ENCODE measurements around the gene TPBG.

Gene TPBG

DNA sequence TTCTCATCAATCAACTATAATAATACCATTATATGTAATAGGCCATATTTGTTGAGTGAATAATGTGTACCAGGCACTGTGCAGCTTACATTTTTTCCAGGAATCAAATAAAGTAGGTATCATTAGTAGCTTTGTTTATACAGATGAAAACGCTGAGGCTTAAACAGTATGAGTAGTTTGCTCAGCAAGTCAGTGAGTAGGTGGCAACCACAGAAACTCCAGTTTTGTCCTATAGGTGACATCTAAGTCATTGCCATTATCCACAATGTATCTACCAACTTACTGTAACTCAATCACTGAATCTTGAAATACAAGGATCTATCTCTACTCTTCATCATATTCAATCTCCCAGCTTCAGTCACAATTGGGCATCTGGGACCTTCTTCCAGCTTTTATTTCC is 29.8 kb upstream of the TPBG start:
- TF ChIP-seq TEAD4 (IDR thresholded peaks at IDR 0.05) (no peak), CEBPB (IDR thresholded peaks at IDR 0.05) (no peak), NFIC (IDR thresholded peaks at IDR 0.05) (no peak), ZBTB7A (IDR thresholded peaks at IDR 0.05; ENCODE audit: low read depth) (no peak), EGR1 (IDR thresholded peaks at IDR 0.05) (no peak), EP300 (IDR thresholded peaks at IDR 0.05; ENCODE audit: borderline replicate concordance) (no peak), FOXM1 (IDR thresholded peaks at IDR 0.05; ENCODE audit: borderline replicate concordance, low read depth) (no peak), RAD21 (IDR thresholded peaks at IDR 0.05; ENCODE audit: low read depth) (no peak), YY1 (IDR thresholded peaks at IDR 0.05; ENCODE audit: low read depth) (no peak), CREB1 (IDR thresholded peaks at IDR 0.05; ENCODE audit: low read depth) (no peak), TCF12 (IDR thresholded peaks at IDR 0.05; ENCODE audit: low read depth) (no peak), TAF1 (IDR thresholded peaks at IDR 0.05; ENCODE audit: low read depth) (no peak)
- TF ChIP-seq, protein P1, sequence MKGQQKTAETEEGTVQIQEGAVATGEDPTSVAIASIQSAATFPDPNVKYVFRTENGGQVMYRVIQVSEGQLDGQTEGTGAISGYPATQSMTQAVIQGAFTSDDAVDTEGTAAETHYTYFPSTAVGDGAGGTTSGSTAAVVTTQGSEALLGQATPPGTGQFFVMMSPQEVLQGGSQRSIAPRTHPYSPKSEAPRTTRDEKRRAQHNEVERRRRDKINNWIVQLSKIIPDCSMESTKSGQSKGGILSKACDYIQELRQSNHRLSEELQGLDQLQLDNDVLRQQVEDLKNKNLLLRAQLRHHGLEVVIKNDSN (IDR thresholded peaks at IDR 0.05) = no peak
- TF ChIP-seq, protein P2, sequence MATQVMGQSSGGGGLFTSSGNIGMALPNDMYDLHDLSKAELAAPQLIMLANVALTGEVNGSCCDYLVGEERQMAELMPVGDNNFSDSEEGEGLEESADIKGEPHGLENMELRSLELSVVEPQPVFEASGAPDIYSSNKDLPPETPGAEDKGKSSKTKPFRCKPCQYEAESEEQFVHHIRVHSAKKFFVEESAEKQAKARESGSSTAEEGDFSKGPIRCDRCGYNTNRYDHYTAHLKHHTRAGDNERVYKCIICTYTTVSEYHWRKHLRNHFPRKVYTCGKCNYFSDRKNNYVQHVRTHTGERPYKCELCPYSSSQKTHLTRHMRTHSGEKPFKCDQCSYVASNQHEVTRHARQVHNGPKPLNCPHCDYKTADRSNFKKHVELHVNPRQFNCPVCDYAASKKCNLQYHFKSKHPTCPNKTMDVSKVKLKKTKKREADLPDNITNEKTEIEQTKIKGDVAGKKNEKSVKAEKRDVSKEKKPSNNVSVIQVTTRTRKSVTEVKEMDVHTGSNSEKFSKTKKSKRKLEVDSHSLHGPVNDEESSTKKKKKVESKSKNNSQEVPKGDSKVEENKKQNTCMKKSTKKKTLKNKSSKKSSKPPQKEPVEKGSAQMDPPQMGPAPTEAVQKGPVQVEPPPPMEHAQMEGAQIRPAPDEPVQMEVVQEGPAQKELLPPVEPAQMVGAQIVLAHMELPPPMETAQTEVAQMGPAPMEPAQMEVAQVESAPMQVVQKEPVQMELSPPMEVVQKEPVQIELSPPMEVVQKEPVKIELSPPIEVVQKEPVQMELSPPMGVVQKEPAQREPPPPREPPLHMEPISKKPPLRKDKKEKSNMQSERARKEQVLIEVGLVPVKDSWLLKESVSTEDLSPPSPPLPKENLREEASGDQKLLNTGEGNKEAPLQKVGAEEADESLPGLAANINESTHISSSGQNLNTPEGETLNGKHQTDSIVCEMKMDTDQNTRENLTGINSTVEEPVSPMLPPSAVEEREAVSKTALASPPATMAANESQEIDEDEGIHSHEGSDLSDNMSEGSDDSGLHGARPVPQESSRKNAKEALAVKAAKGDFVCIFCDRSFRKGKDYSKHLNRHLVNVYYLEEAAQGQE (IDR thresholded peaks at IDR 0.05; ENCODE audit: low read depth) = no peak
- TF ChIP-seq, protein P3, sequence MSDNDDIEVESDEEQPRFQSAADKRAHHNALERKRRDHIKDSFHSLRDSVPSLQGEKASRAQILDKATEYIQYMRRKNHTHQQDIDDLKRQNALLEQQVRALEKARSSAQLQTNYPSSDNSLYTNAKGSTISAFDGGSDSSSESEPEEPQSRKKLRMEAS (IDR thresholded peaks at IDR 0.05) = no peak

DNA sequence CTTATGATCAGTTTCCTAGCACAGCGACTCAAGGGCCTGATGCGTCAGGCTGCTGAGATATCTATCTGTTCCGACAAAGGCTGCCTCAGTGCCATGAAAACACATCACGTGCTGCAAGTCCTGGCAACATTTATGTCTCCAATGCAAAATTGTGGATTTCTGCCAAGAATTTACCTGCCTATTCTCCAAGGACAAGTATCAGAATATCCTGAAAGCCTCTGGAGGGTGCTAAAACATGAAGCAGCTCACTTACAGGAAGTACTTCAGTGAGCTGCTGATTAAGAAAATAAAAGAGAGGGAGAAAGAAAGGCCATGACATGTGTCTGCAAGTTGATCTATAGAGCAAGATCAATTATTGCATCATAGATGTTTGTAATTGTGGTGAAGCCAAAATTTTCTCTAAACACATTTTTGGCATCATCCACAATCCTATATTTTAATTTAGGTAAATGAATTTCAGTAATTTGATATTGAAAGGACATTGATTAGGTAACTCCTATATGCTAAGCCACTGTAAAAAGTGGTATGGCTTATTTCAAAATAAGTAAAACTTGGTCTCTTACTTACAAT is 25.8 kb upstream of the TPBG start:
- no peak for TF ChIP-seq EGR1 (IDR thresholded peaks at IDR 0.05)
- TF ChIP-seq, protein P3 (IDR thresholded peaks at IDR 0.05) = no peak
- TF ChIP-seq ZBTB7A (IDR thresholded peaks at IDR 0.05; ENCODE audit: low read depth) = no peak
- TF ChIP-seq CREB1 (IDR thresholded peaks at IDR 0.05; ENCODE audit: low read depth) = no peak
- TF ChIP-seq, protein P1 (IDR thresholded peaks at IDR 0.05) = no peak
- TF ChIP-seq TEAD4 (IDR thresholded peaks at IDR 0.05) = no peak
- TF ChIP-seq YY1 (IDR thresholded peaks at IDR 0.05; ENCODE audit: low read depth) = no peak
- no peak for TF ChIP-seq CEBPB (IDR thresholded peaks at IDR 0.05)
- TF ChIP-seq TCF12 (IDR thresholded peaks at IDR 0.05; ENCODE audit: low read depth) = no peak
- TF ChIP-seq, protein P2 (IDR thresholded peaks at IDR 0.05; ENCODE audit: low read depth) = no peak
- no peak for TF ChIP-seq EP300 (IDR thresholded peaks at IDR 0.05; ENCODE audit: borderline replicate concordance)
- no peak; the same call in 1 of the 2 replicates for TF ChIP-seq RAD21 (IDR thresholded peaks at IDR 0.05; ENCODE audit: low read depth)
- no peak for TF ChIP-seq NFIC (IDR thresholded peaks at IDR 0.05)
- TF ChIP-seq TAF1 (IDR thresholded peaks at IDR 0.05; ENCODE audit: low read depth) = no peak
- no peak for TF ChIP-seq FOXM1 (IDR thresholded peaks at IDR 0.05; ENCODE audit: borderline replicate concordance, low read depth)

DNA sequence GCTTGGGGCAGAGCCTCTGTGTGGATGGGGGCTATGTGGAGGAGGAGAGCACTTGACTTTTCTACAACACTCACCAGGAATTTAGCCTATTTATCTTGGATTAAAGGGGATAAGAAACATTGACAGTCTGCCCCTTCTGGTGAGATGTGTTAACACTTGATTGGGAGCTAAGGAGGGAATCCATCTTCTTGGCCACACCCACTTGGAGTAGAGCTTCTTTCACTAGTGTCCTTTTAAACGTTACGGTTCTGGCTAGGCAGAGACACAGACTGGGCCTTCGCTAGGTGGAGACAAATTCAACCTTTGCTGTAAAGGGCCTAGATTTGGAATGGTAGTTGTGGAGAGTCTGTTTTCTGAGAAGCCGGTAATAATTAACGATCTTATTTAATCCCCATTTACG is 15.5 kb upstream of the TPBG start:
- TF ChIP-seq YY1 (IDR thresholded peaks at IDR 0.05; ENCODE audit: low read depth) (no peak), CEBPB (IDR thresholded peaks at IDR 0.05) (no peak), RAD21 (IDR thresholded peaks at IDR 0.05; ENCODE audit: low read depth) (no peak), TEAD4 (IDR thresholded peaks at IDR 0.05) (no peak), EGR1 (IDR thresholded peaks at IDR 0.05) (no peak), CREB1 (IDR thresholded peaks at IDR 0.05; ENCODE audit: low read depth) (no peak), TCF12 (IDR thresholded peaks at IDR 0.05; ENCODE audit: low read depth) (no peak), NFIC (IDR thresholded peaks at IDR 0.05) (no peak)
- TF ChIP-seq, protein P3 (IDR thresholded peaks at IDR 0.05) = no peak

DNA sequence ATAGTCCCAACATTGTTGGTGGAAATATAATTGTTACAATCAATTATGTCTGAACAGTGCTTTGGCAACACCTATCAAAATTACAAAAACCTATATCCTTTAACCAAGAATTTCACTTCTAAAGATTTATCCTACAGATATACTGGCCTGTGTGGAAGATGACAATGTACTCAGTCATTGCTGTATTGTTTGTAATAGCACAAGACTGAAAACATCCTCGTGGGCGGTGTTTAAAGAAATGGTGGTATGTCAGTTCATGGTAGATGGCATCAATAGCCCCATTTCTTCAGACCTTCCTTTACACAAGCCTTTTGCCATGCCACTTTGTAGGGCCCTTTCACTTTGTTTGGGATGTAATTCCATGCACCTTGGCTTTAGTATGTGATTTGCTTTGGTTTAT is 9.8 kb upstream of the TPBG start:
- TF ChIP-seq ZBTB7A (IDR thresholded peaks at IDR 0.05; ENCODE audit: low read depth) (no peak), FOXM1 (IDR thresholded peaks at IDR 0.05; ENCODE audit: borderline replicate concordance, low read depth) (no peak), TEAD4 (IDR thresholded peaks at IDR 0.05) (no peak), EP300 (IDR thresholded peaks at IDR 0.05; ENCODE audit: borderline replicate concordance) (no peak), CREB1 (IDR thresholded peaks at IDR 0.05; ENCODE audit: low read depth) (no peak)
- TF ChIP-seq, protein P2 (IDR thresholded peaks at IDR 0.05; ENCODE audit: low read depth) = no peak
